22Rv1 (cell line): ENCODE data around the gene CCN6.

Source experiments
- CTCF ChIP-seq: fragments of 450-650 bp; IDR thresholded peaks from 2 replicates; pipeline ENCODE4 v1.5.1; 2017; ENCODE audit warnings: mild to moderate bottlenecking
- ZFX ChIP-seq: fragments of 450-650 bp; IDR thresholded peaks from 2 replicates; pipeline ENCODE4 v1.6.1; 2017; ENCODE audit warnings: antibody characterized with exemption, borderline replicate concordance

DNA sequence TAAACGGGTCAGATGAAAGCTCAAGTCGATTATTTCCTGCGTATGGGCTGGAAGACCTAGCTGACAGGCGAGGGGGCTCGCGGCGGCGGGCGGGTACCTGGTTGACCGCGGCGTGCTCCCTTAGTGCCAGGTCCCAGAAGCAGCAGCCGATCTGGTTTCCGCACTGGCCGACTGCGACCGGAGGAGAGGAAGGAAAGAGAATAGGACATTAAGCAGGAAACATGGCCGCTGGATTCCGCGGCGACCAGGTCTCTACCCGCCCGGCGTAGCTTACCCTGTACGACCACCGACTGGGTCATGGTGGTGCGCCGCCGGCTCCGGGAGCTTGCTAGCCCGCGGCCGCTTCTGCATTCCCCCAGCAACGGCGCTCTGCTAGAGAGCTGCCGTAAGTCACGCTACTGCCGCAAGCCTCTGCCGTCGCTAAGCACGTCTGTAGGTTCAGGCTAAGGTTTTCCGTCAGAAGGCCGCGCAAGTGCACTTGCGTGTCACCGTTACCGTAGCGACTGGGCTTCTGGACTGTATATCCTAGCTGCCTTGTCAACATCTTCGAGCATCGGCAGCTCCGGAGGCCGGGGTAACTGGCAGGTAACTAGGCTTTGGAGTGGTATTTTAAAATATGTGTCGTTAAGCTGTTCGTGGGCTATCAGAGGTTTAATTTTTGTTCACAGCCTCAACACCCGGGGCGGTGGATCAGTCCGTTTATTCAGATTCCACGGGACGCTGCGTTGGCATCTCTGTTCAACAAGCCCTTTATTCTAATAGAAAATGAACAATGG lies 33.4 kb downstream of the CCN6 start, which contains the start of the genes FAM229B and TUBE1:
- TF ChIP-seq CTCF (no peak), ZFX (no peak)
